Activated B cell treated with CpG ODN at 0.5 μM for 24 hours (primary cell): ENCODE results near the gene RFLNA. TPM values are rescaled to one million over a fixed set of nuclear protein-coding genes. Genes with fewer than 3 reads are reported as not detected.

ENCODE experiments used
- ATAC-seq: fragments of 200-7000 bp; cut with Tn5 transposase; one replicate; pipeline ENCODE4 v1.10.0; 2021; ENCODE audit warnings: low read depth, mild to moderate bottlenecking, moderate library complexity
- CTCF ChIA-PET: fragments of 350-600 bp; sonication (Branson Sonifier 250); formaldehyde crosslinking; loops from one replicate; lab custom pipeline; 2021; ENCODE audit warnings: antibody characterized with exemption; lab: Charles Lee
- POLR2A ChIA-PET: fragments of 350-600 bp; sonication (Branson Sonifier 250); formaldehyde crosslinking; loops from one replicate; lab custom pipeline; 2021; ENCODE audit warnings: antibody characterized with exemption; lab: Charles Lee
- DNase-seq: peaks from one replicate; pipeline ENCODE4 v3.0.0; 2022
- H3K27ac Mint-ChIP-seq: one replicate; pipeline ENCODE4 v1.8.0; 2020; ENCODE audit warnings: mixed read lengths
- H3K27me3 Mint-ChIP-seq: one replicate; pipeline ENCODE4 v1.8.0; 2021; ENCODE audit warnings: mixed read lengths
- H3K36me3 Mint-ChIP-seq: one replicate; pipeline ENCODE4 v1.8.0; 2021; ENCODE audit warnings: low read depth, mixed read lengths
- H3K4me1 Mint-ChIP-seq: one replicate; pipeline ENCODE4 v1.8.0; 2021; ENCODE audit warnings: mixed read lengths
- H3K4me3 Mint-ChIP-seq: one replicate; pipeline ENCODE4 v1.8.0; 2020; ENCODE audit warnings: mild to moderate bottlenecking, mixed read lengths
- H3K9me3 Mint-ChIP-seq: one replicate; pipeline ENCODE4 v1.8.0; 2020; ENCODE audit warnings: mixed read lengths
- intact Hi-C: fragments of 100-400 bp; cut with micrococcal nuclease; formaldehyde crosslinking; loops from one replicate; pipeline ENCODE4 v1.15.1; 2024
- total RNA-seq: library from RNA; stranded (reverse); gene quantifications from 2 replicates; pipeline ENCODE4 v1.2.3, GENCODE V29; 2022
- TF ChIP-seq, protein P1 (sequence below): fragments of 200-600 bp; IDR thresholded peaks from one replicate; pipeline ENCODE4 v1.8.0; 2022; ENCODE audit warnings: antibody characterized with exemption, mild to moderate bottlenecking

The RFLNA gene
- total RNA-seq, 1 donor from 2014 or later = not detected

DNA sequence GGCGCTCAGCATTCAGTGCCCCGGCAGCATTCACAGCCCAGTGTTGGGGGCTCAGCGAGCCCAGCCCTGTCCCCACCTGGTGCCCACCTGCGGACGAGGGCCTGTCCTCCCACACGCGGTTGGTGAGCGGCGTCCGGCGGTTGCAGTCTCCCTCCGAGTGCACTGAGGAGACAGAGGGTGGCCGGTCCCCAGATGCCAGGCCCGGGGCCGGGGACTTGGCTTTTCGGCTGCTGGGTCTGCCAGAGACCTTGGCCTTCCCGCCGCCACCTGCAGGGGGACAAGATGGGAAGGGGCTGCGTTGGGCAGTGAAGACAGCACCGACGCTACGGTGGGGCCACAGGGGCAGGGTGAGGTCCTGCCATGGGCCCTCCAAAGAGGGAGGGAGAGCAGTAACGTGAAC lies 31.2 kb downstream of the RFLNA start:
- CTCF ChIA-PET = no interaction called here
- DNase-seq (no peak), ATAC-seq (no peak)
- H3K4me1 Mint-ChIP-seq = no peaks in the 10 kb centered on the region
- no peaks in the 10 kb centered on the region for H3K27me3 Mint-ChIP-seq
- intact Hi-C loops = no loop called here
- TF ChIP-seq, protein P1, sequence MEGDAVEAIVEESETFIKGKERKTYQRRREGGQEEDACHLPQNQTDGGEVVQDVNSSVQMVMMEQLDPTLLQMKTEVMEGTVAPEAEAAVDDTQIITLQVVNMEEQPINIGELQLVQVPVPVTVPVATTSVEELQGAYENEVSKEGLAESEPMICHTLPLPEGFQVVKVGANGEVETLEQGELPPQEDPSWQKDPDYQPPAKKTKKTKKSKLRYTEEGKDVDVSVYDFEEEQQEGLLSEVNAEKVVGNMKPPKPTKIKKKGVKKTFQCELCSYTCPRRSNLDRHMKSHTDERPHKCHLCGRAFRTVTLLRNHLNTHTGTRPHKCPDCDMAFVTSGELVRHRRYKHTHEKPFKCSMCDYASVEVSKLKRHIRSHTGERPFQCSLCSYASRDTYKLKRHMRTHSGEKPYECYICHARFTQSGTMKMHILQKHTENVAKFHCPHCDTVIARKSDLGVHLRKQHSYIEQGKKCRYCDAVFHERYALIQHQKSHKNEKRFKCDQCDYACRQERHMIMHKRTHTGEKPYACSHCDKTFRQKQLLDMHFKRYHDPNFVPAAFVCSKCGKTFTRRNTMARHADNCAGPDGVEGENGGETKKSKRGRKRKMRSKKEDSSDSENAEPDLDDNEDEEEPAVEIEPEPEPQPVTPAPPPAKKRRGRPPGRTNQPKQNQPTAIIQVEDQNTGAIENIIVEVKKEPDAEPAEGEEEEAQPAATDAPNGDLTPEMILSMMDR = no peak
- H3K9me3 Mint-ChIP-seq = peaks cover 16% of the 10 kb centered on the region
- peaks cover 61% of the 10 kb centered on the region for H3K36me3 Mint-ChIP-seq
- H3K4me3 Mint-ChIP-seq = no peak overlapping the region
- POLR2A ChIA-PET = no interaction called here
- H3K27ac Mint-ChIP-seq = no peak overlapping the region

DNA sequence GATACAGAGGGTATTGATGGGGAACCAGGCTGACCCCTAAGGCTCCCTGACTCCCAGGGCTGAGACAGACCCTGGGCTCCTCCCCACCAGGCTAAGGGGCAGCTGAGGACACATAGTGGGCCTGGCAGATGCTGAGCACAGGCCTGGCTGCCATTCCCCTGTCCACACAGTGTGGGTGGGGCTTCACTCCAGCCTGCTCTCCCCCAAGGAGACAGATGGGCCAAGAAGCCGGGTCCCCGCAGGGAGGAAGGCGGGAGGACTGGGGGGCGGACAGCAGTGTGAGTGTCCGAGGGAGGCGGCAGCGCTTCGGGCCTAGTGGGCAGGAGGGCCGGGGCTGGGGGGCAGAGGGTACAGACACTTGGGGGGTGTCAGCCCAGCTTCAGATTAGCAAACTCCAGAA lies 32.0 kb downstream of the RFLNA start:
- TF ChIP-seq, protein P1 = no peak

DNA sequence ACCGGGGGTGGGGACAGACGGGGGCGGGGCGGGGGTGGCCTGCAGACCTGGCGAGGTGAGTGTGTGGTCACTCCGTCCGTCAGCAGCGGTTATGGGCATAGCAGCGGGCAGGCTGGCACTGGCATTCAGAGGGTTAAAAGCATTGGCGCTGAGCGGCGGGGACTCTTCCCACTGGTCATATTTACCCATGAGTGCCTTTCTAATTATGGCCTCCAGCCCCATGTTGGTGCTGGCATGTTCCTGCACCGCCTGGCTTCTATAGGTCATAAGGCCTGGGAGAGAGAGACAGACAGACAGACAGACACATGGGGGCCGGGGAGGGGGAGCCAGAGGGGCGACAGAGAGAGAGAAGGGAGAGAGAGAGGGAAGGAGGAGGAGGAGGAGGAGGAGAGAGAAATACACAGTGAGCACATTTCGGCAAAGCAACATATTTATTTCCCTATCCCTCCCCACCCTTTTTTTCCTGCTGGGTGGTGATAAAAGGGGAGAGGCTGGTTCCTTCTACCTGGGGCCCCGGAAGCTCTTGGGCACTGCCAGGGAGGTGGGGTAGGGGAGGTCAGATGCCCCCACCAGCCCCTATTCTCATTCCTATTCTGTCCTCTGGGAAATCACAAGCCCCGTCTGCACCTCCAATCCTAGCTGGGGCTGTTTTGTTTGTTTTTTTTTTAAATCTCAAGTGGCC lies 32.6 kb downstream of the RFLNA start:
- no peak for ATAC-seq
- Mint-ChIP-seq H3K27ac (no peak overlapping the region), H3K4me3 (no peak overlapping the region), H3K27me3 (no peaks in the 10 kb centered on the region), H3K9me3 (peaks cover 16% of the 10 kb centered on the region), H3K36me3 (peaks cover 68% of the 10 kb centered on the region), H3K4me1 (no peaks in the 10 kb centered on the region)
- no peak for DNase-seq
- ChIA-PET CTCF (no interaction called here), POLR2A (no interaction called here)
- TF ChIP-seq, protein P1 = no peak
- intact Hi-C loops = no loop called here

More for the DNA sequence above, 32.0 kb downstream of the RFLNA start:
- intact Hi-C loops = no loop called here
- Mint-ChIP-seq H3K9me3 (peaks cover 16% of the 10 kb centered on the region), H3K27me3 (no peaks in the 10 kb centered on the region), H3K4me1 (no peaks in the 10 kb centered on the region), H3K27ac (no peak overlapping the region), H3K4me3 (no peak overlapping the region), H3K36me3 (peaks cover 65% of the 10 kb centered on the region)
- no peak for DNase-seq
- no peak for ATAC-seq
- POLR2A ChIA-PET = no interaction called here
- CTCF ChIA-PET = no interaction called here

DNA sequence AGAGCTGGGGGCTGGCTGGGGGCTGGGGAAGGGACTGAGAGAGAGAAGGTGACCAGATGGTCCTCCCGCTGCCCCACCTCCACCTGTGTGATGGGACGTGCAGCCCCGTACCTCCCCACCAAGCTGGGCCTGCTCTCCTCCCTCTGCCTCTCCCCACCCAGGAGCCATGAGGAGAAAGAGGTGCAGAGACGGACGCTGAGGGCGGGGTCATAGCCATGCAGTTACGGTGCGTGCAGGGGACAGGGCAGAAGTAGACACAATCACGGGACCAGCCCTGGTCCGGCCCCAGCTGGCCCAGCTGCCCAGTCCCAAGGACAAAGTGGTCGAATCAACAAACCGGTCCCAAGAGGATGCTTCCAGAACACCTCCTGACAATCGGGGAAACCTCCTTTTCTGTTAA lies 33.2 kb downstream of the RFLNA start:
- H3K27me3 Mint-ChIP-seq = no peaks in the 10 kb centered on the region
- TF ChIP-seq, protein P1 = no peak
- no peak for DNase-seq
- ChIA-PET POLR2A (no interaction called here), CTCF (no interaction called here)
- no peak for ATAC-seq
- peaks cover 16% of the 10 kb centered on the region for H3K9me3 Mint-ChIP-seq
- H3K4me1 Mint-ChIP-seq = no peaks in the 10 kb centered on the region
- peaks cover 74% of the 10 kb centered on the region for H3K36me3 Mint-ChIP-seq
- intact Hi-C loops = no loop called here
- H3K27ac Mint-ChIP-seq = no peak overlapping the region
- H3K4me3 Mint-ChIP-seq = no peak overlapping the region

DNA sequence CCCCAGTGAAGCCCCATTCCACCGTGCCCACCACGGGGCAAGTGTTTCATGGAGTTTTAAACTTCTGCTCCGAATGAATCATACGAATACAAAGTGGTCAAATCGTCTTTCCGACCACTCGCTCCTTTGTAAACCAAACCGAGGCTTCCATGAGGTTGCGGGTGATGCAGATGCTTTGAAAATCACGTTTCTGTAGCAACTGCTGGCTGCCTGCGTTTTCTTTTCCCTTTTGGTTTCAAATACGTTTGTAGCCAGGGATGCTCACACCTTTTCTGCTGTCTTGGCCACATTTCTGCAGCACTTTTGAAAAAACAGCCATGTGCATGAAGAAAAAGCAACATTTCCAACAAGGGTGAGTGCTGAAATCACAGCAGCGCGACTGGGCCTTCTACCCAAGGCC lies 33.7 kb downstream of the RFLNA start:
- intact Hi-C loops = no loop called here
- no peak for DNase-seq
- Mint-ChIP-seq H3K9me3 (peaks cover 13% of the 10 kb centered on the region), H3K27ac (no peak overlapping the region), H3K36me3 (peaks cover 73% of the 10 kb centered on the region), H3K27me3 (no peaks in the 10 kb centered on the region), H3K4me1 (no peaks in the 10 kb centered on the region), H3K4me3 (no peak overlapping the region)
- ChIA-PET POLR2A (no interaction called here), CTCF (no interaction called here)
- no peak for ATAC-seq
- TF ChIP-seq, protein P1 = no peak
